ENCODE measurements around the gene CLEC12A. TPM values are rescaled to one million over a fixed set of nuclear protein-coding genes. Genes with fewer than 3 reads are reported as not detected.

Gene CLEC12A
- total RNA-seq, 6 experiments from 2014 or later: 0.22 to 2.9 (median 0.99) TPM

- no peak overlapping the region for H3K27ac ChIP-seq
- DNase-seq: no peak
- no peak for ATAC-seq
- no peak overlapping the region for H3K4me3 ChIP-seq
- H3K9me3 ChIP-seq: no peaks in the 10 kb centered on the region
- no peaks in the 10 kb centered on the region for H3K27me3 ChIP-seq
- TF ChIP-seq POLR2A (IDR thresholded peaks at IDR 0.05) (no peak), CTCF (IDR thresholded peaks at IDR 0.05) (no peak)
- H3K4me1 ChIP-seq: no peaks in the 10 kb centered on the region
- no peaks in the 10 kb centered on the region for H3K36me3 ChIP-seq
- intact Hi-C loops (cut with DNase I): no loop called here
Measured at GRCh38 chr12:9957834-9958233, 13.4 kb upstream of the CLEC12A start.

- WGBS (ENCODE audit: insufficient coverage, low coverage, low lambda C conversion rate, missing lambda C conversion rate): 51% methylated on average over 5 of the region's 5 CpGs
- ATAC-seq (peak in 1 of 4 donors; percentile 44), DNase-seq (no peak)
- Histone ChIP-seq H3K27me3 (no peaks in the 10 kb centered on the region), H3K4me3 (no peak overlapping the region), H3K9me3 (no peaks in the 10 kb centered on the region), H3K36me3 (no peaks in the 10 kb centered on the region), H3K27ac (no peak overlapping the region), H3K4me1 (no peaks in the 10 kb centered on the region)
- TF ChIP-seq POLR2A (IDR thresholded peaks at IDR 0.05) (no peak), CTCF (IDR thresholded peaks at IDR 0.05) (no peak)
- intact Hi-C loops (cut with DNase I): no loop called here
Measured at GRCh38 chr12:9960590-9960989, 10.6 kb upstream of the CLEC12A start.

- H3K9me3 ChIP-seq: no peaks in the 10 kb centered on the region
- H3K4me1 ChIP-seq: no peaks in the 10 kb centered on the region
- H3K27ac ChIP-seq: no peak overlapping the region
- ATAC-seq: no peak
- no peaks in the 10 kb centered on the region for H3K36me3 ChIP-seq
- no peak overlapping the region for H3K4me3 ChIP-seq
- no peak for TF ChIP-seq CTCF (IDR thresholded peaks at IDR 0.05)
- TF ChIP-seq POLR2A (IDR thresholded peaks at IDR 0.05): no peak
- intact Hi-C loops (cut with DNase I): no loop called here
- DNase-seq: no peak
- WGBS (ENCODE audit: insufficient coverage, low coverage, low lambda C conversion rate, missing lambda C conversion rate): 74% methylated on average over 3 of the region's 3 CpGs
- no peaks in the 10 kb centered on the region for H3K27me3 ChIP-seq
Measured at GRCh38 chr12:9961106-9961505, 10.1 kb upstream of the CLEC12A start.

GRCh38 chr12:9961901-9962300, 9.3 kb upstream of the CLEC12A start:
- ATAC-seq: no peak
- Histone ChIP-seq H3K27ac (no peak overlapping the region), H3K9me3 (no peaks in the 10 kb centered on the region), H3K4me1 (no peaks in the 10 kb centered on the region), H3K27me3 (no peaks in the 10 kb centered on the region), H3K4me3 (no peak overlapping the region), H3K36me3 (no peaks in the 10 kb centered on the region)
- WGBS (ENCODE audit: insufficient coverage, low coverage, low lambda C conversion rate, missing lambda C conversion rate): 75% methylated on average over 3 of the region's 3 CpGs
- intact Hi-C loops (cut with DNase I): no loop called here
- TF ChIP-seq POLR2A (IDR thresholded peaks at IDR 0.05) (no peak), CTCF (IDR thresholded peaks at IDR 0.05) (no peak)
- no peak for DNase-seq

GRCh38 chr12:9969673-9970072, 1.5 kb upstream of the CLEC12A start:
- intact Hi-C loops (cut with DNase I): no loop called here
- 76% methylated on average over 2 of the region's 2 CpGs for WGBS (ENCODE audit: insufficient coverage, low coverage, low lambda C conversion rate, missing lambda C conversion rate)
- H3K4me3 ChIP-seq: no peak overlapping the region

More at GRCh38 chr12:9969673-9970072, 1.5 kb upstream of the CLEC12A start:
- TF ChIP-seq CTCF (IDR thresholded peaks at IDR 0.05): no peak
- TF ChIP-seq POLR2A (IDR thresholded peaks at IDR 0.05): no peak
- no peaks in the 10 kb centered on the region for H3K4me1 ChIP-seq
- H3K36me3 ChIP-seq: no peaks in the 10 kb centered on the region
- H3K9me3 ChIP-seq: no peaks in the 10 kb centered on the region
- no peak overlapping the region for H3K27ac ChIP-seq
- H3K27me3 ChIP-seq: no peaks in the 10 kb centered on the region
- no peak for ATAC-seq
- DNase-seq: no peak
